Thoracic aorta (tissue), 2 donors: Measurements from ENCODE around the gene ZFX. TPM values are rescaled to one million over a fixed set of nuclear protein-coding genes. Genes with fewer than 3 reads are reported as not detected.

Experiments used
- ATAC-seq: fragments of 150-250 bp; one replicate; pipeline ENCODE4 v1.8.0; 2017; ENCODE audit warnings: low read depth; ENCODE audit not compliant: insufficient number of reproducible peaks, low FRiP score
- DNase-seq: peaks from one replicate; pipeline ENCODE4 v3.0.0-alpha.2; 2020; ENCODE audit warnings: low spot score
- H3K27ac ChIP-seq, 2 donors: fragments of 200-600 bp; sonication (generic); 1 replicate in 1 of 2; 2 replicates in 1 of 2; pipeline ENCODE4 v1.5.1; 2016; ENCODE audit warnings: mild to moderate bottlenecking in 2 of 2, moderate library complexity in 2 of 2
- H3K27me3 ChIP-seq: fragments of 200-600 bp; sonication (generic); replicated peaks from 2 replicates; pipeline ENCODE4 v1.6.0; 2016; ENCODE audit warnings: mild to moderate bottlenecking; ENCODE audit not compliant: insufficient read depth
- H3K36me3 ChIP-seq: fragments of 200-600 bp; sonication (generic); one replicate; pipeline ENCODE4 v1.5.1; 2016
- H3K4me1 ChIP-seq, 2 donors: fragments of 200-600 bp; sonication (generic); 1 replicate in 1 of 2; 2 replicates in 1 of 2; pipeline versions ENCODE4 v1.5.1 to v1.6.0; 2016; ENCODE audit warnings: low read depth in 2 of 2, mild to moderate bottlenecking in 1 of 2; ENCODE audit not compliant: control insufficient read depth in 1 of 2
- H3K4me3 ChIP-seq: fragments of 200-600 bp; sonication (generic); 2 replicates; pipeline ENCODE4 v1.5.1; 2016; ENCODE audit warnings: mild to moderate bottlenecking
- H3K9me3 ChIP-seq: fragments of 200-600 bp; sonication (generic); 2 replicates; pipeline ENCODE4 v1.5.1; 2016
- CTCF ChIP-seq: fragments of 200-600 bp; sonication (generic); IDR thresholded peaks from one replicate; pipeline ENCODE4 v1.5.1; 2019; ENCODE audit warnings: antibody characterized with exemption
- total RNA-seq, 2 donors: library from RNA; depleted of rRNA; stranded (reverse); fragments of >200 nt; gene quantifications; one replicate each; pipeline versions ENCODE4 v1.1.0 to v1.2.3, GENCODE V29; 2016

Gene ZFX
- total RNA-seq, 2 donors from 2014 or later = 38.4 to 39.7 TPM

- peaks cover 6 to 37% of the 10 kb centered on the region in 2 donors for H3K4me1 ChIP-seq
- H3K27me3 ChIP-seq = no peaks in the 10 kb centered on the region
- ATAC-seq = no peak
- peak overlapping the region; percentile 85 for H3K4me3 ChIP-seq
- no peaks in the 10 kb centered on the region for H3K36me3 ChIP-seq
- peak overlapping the region; percentile 93 to 95 for H3K27ac ChIP-seq
- no peaks in the 10 kb centered on the region for H3K9me3 ChIP-seq
- TF ChIP-seq CTCF = no peak
- DNase-seq = no peak
Observed at GRCh38 chrX:24148535-24149350, 786 bp upstream of the ZFX start.

- H3K27me3 ChIP-seq = no peaks in the 10 kb centered on the region
- H3K27ac ChIP-seq = peak overlapping the region; percentile 93 to 95
- peak; percentile 43 for TF ChIP-seq CTCF
- DNase-seq (peak; percentile 55), ATAC-seq (peak; percentile 82)
- H3K36me3 ChIP-seq = no peaks in the 10 kb centered on the region
- no peaks in the 10 kb centered on the region for H3K9me3 ChIP-seq
- H3K4me1 ChIP-seq = peaks cover 6 to 38% of the 10 kb centered on the region in 2 donors
- H3K4me3 ChIP-seq = peak overlapping the region; percentile 85
Observed at GRCh38 chrX:24150051-24150790, 692 bp downstream of the ZFX start.

GRCh38 chrX:24150898-24151297 lies 1.4 kb downstream of the ZFX start:
- no peaks in the 10 kb centered on the region for H3K27me3 ChIP-seq
- H3K36me3 ChIP-seq = no peaks in the 10 kb centered on the region
- TF ChIP-seq CTCF = no peak
- H3K4me3 ChIP-seq = peak overlapping the region; percentile 85
- H3K9me3 ChIP-seq = no peaks in the 10 kb centered on the region
- H3K27ac ChIP-seq = peak overlapping the region; percentile 93 to 95
- DNase-seq (no peak), ATAC-seq (no peak)
- peaks cover 5 to 32% of the 10 kb centered on the region in 2 donors for H3K4me1 ChIP-seq

GRCh38 chrX:24151513-24151912 lies 2.0 kb downstream of the ZFX start:
- DNase-seq = no peak
- TF ChIP-seq CTCF = no peak
- H3K36me3 ChIP-seq = no peaks in the 10 kb centered on the region
- H3K27me3 ChIP-seq = no peaks in the 10 kb centered on the region
- peaks cover 3 to 25% of the 10 kb centered on the region in 2 donors for H3K4me1 ChIP-seq
- ATAC-seq = no peak
- no peaks in the 10 kb centered on the region for H3K9me3 ChIP-seq
- peak overlapping the region; percentile 93 to 95 for H3K27ac ChIP-seq
- peak overlapping the region; percentile 85 for H3K4me3 ChIP-seq

GRCh38 chrX:24153178-24153795 lies 3.8 kb downstream of the ZFX start:
- H3K27ac ChIP-seq = peak overlapping the region in 1 of 2 donors; percentile 17
- H3K36me3 ChIP-seq = no peaks in the 10 kb centered on the region
- ATAC-seq (no peak), DNase-seq (no peak)
- H3K4me3 ChIP-seq = no peak overlapping the region
- TF ChIP-seq CTCF = no peak
- peaks cover 3 to 12% of the 10 kb centered on the region in 2 donors for H3K4me1 ChIP-seq
- H3K9me3 ChIP-seq = no peaks in the 10 kb centered on the region
- H3K27me3 ChIP-seq = no peaks in the 10 kb centered on the region
